ENCODE results near the gene GPR108. TPM values are rescaled to one million over a fixed set of nuclear protein-coding genes. Genes with fewer than 3 reads are reported as not detected.
A peak's percentile ranks its signal among the peaks of the same experiment; 100 is the strongest.

Gene GPR108
- total RNA-seq, 5 donors from 2014 or later (not counting 1 experiment from before 2014, with no cell fraction given) = 51.8 to 83.3 (median 58.4) TPM

DNA sequence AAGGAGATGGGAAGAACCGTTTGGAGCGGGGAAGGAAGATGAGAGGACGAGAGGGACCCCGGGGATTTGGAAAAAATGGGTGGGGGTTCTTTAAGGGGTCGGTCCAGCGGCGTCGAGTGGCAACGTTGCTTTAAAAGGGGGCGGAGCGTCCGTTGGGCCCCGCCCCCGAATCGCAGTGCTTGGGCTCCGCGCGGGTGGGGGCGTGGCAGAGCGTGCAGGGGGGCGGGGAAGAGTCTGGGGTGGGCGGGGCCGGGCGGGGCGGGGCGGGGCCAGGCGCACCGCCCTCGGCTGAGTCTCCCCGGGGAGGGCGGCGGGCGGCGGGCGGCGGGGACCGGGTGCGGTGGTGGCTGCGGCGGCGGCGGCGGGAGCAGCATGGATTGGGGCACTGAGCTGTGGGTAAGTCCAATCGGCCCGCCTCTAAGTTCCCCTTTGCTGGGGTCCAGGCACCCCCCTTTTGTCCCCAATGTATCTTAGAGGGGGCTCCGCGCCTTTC, 2.1 kb upstream of the GPR108 start, which contains the start of gene TRIP10:
TSS of gene TRIP10 (plus strand) at position 291 of the 493 bp plus-strand sequence. CDS start at position 373, 82 bp downstream.
- ATAC-seq (replicated peaks in 1 of 4) (peak; percentile 7 to 31 (median 9)), DNase-seq (peak; percentile 63 to 89 (median 78))
- Histone ChIP-seq H3K4me1 (ENCODE audit: control insufficient read depth in 1 of 2, extremely low read depth in 1 of 2, insufficient read depth in 2 of 2, low read length in 2 of 2) (peaks cover 15 to 51% of the 10 kb centered on the region in 2 experiments), H3K36me3 (ENCODE audit: control insufficient read depth in 2 of 2, extremely low read depth in 1 of 2, insufficient read depth in 1 of 2, low read length in 1 of 2) (peaks cover 0 to 6% of the 10 kb centered on the region in 2 donors), H3K9me3 (no peaks in the 10 kb centered on the region), H3K4me3 (ENCODE audit: control insufficient read depth in 1 of 2, extremely low read depth in 1 of 2, low read length in 1 of 2) (peak within 1 kb of the TSS; percentile 60 to 72), H3K27ac (ENCODE audit: low read length) (peak within 1 kb of the TSS; percentile 79), H3K27me3 (replicated peaks in 1 of 2; ENCODE audit: control insufficient read depth in 2 of 2, extremely low read depth in 1 of 2, insufficient read depth in 2 of 2, low read length in 1 of 2) (peaks cover 0 to 14% of the 10 kb centered on the region in 2 experiments)
- WGBS (ENCODE audit: insufficient coverage) = under 1% methylated on average over 22 of the region's 47 CpGs
- no peaks in the 10 kb centered on the region for H3K9me3 Mint-ChIP-seq
- peak within 1 kb of the TSS; percentile 92 to 93 for H3K27ac Mint-ChIP-seq
- ChIA-PET POLR2A (no interaction called here), CTCF (interaction anchor here in 1 of 2 donors (0.6 to 3.4 kb wide), 3 partner anchors 97 to 124 kb away, joined by 3 to 51 read pairs (median 5); no protein-coding TSS in a partner anchor)
- H3K36me3 Mint-ChIP-seq = peaks cover 5% of the 10 kb centered on the region
- peak within 1 kb of the TSS; percentile 94 to 96 (median 95) for H3K4me3 Mint-ChIP-seq
- H3K4me1 Mint-ChIP-seq = peaks cover 31 to 43% (median 40%) of the 10 kb centered on the region in 3 donors
- H3K27me3 Mint-ChIP-seq = no peaks in the 10 kb centered on the region

DNA sequence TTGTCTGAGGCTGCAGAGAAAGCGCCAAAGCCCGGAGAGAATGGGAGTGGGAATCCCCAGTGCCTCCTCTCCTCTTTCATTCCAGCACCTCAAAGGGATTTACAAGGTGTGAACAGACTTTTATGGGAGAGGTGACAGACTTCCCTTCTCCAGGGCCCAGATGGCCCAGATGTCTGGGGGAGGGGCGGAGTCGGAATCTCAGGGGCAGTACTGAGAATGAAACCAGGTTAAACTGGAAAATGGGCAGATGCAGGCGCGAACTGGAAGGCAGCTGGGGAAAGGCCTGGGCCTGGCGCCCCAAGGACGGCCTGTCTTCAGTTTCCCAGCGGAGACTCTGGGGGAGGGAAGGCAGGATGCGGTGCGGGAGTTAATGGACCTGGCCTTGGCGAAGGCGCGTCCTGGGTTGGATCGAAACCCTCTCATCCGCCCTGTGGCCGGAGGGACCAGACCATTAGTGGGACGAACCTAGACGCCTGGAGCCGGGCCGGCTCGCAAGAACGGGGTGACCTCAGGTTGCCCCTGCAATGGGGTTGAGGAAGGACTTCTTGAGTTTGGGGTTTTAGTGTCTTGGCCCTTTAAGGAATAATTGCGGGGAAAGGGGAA, 1.5 kb upstream of the GPR108 start:
- POLR2A ChIA-PET = no interaction called here
- H3K27me3 ChIP-seq (replicated peaks in 1 of 2; ENCODE audit: control insufficient read depth in 2 of 2, extremely low read depth in 1 of 2, insufficient read depth in 2 of 2, low read length in 1 of 2) = peaks cover 0 to 14% of the 10 kb centered on the region in 2 experiments
- Mint-ChIP-seq H3K36me3 (no peaks in the 10 kb centered on the region), H3K27me3 (no peaks in the 10 kb centered on the region), H3K27ac (peak overlapping the region; percentile 92 to 93), H3K4me1 (peaks cover 31 to 41% (median 35%) of the 10 kb centered on the region in 3 donors), H3K4me3 (peak overlapping the region; percentile 94 to 96 (median 95)), H3K9me3 (no peaks in the 10 kb centered on the region)
- peak overlapping the region; percentile 51 to 72 for H3K4me3 ChIP-seq (ENCODE audit: control insufficient read depth in 1 of 2, extremely low read depth in 1 of 2, low read length in 1 of 2)
- WGBS (ENCODE audit: insufficient coverage) = 18% methylated on average over 20 of the region's 24 CpGs
- CTCF ChIA-PET = interaction anchor here in 1 of 2 donors (0.5 to 3.4 kb wide), 7 partner anchors 30 to 205 kb away, joined by 3 to 51 read pairs (median 4); partner anchors contain the start of gene SH2D3A
- no peaks in the 10 kb centered on the region for H3K9me3 ChIP-seq
- DNase-seq (peak in 5 of 35 experiments; percentile 11 to 18 (median 15)), ATAC-seq (replicated peaks in 1 of 4) (no peak)
- peak overlapping the region; percentile 79 for H3K27ac ChIP-seq (ENCODE audit: low read length)
- H3K36me3 ChIP-seq (ENCODE audit: control insufficient read depth in 2 of 2, extremely low read depth in 1 of 2, insufficient read depth in 1 of 2, low read length in 1 of 2) = peaks cover 0 to 8% of the 10 kb centered on the region in 2 donors
- H3K4me1 ChIP-seq (ENCODE audit: control insufficient read depth in 1 of 2, extremely low read depth in 1 of 2, insufficient read depth in 2 of 2, low read length in 2 of 2) = peaks cover 15 to 51% of the 10 kb centered on the region in 2 experiments

DNA sequence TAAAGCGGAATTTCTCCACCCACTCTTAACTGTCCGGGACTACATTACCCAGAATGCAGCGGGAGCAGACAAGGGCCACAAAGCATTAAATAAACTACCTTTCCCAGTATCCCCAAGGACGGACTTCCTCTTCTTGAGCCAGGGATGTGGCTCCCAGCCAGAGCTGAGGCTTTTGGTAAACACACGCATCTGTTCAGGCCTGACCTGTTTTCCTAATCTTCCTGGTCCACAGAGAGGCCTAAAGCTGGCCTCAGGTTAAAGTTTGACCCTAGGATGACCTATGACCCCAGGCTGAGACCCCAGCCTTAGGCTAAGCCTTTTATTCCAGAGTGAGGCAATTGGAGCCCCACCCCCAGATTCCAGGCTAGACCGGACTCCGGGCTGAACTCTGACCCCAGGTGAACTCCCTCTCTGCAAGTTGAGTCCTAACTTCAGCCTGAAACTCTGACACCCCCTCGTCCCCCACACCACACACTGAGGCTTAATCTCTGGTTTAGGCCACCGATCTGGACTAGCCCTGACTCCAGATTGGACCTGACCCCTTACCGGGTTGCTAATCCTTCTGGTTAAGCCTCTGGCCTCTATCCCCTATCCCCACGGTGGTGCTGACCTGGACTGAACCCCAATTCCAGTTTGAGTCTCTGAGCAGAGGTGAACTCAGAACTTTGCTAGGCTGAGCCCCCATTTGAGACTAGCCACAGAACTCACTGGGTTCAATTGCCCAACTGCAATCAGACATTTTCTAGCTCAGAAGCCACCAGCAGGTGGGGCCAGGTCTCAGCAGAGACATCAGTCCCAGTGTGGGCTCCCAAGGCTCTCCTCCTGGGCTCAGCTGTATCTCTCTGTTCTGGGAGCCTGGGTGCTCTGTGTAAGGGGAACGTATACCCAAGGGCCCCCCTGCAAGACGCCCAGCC, 750 bp upstream of the GPR108 start:
- Mint-ChIP-seq H3K27ac (peak overlapping the region; percentile 92 to 93), H3K27me3 (no peaks in the 10 kb centered on the region), H3K9me3 (no peaks in the 10 kb centered on the region), H3K4me1 (peaks cover 31 to 41% (median 35%) of the 10 kb centered on the region in 3 donors), H3K4me3 (peak overlapping the region; percentile 94 to 96 (median 95)), H3K36me3 (no peaks in the 10 kb centered on the region)
- ChIA-PET POLR2A (interaction anchor here (0.6 to 1.4 kb wide), 2 partner anchors 30 to 125 kb away, joined by 5 to 7 read pairs; no protein-coding TSS in a partner anchor), CTCF (interaction anchor here (0.5 to 3.4 kb wide), 16 partner anchors 16 to 785 kb away, joined by 3 to 51 read pairs (median 4); partner anchors contain the start of genes SH2D3A (in 1 of the 2) and VAV1 (in 1 of the 2))
- Histone ChIP-seq H3K4me3 (ENCODE audit: control insufficient read depth in 1 of 2, extremely low read depth in 1 of 2, low read length in 1 of 2) (peak overlapping the region; percentile 51 to 72), H3K36me3 (ENCODE audit: control insufficient read depth in 2 of 2, extremely low read depth in 1 of 2, insufficient read depth in 1 of 2, low read length in 1 of 2) (peaks cover 6 to 12% of the 10 kb centered on the region in 2 donors), H3K9me3 (no peaks in the 10 kb centered on the region), H3K27me3 (replicated peaks in 1 of 2; ENCODE audit: control insufficient read depth in 2 of 2, extremely low read depth in 1 of 2, insufficient read depth in 2 of 2, low read length in 1 of 2) (peaks cover 0 to 14% of the 10 kb centered on the region in 2 experiments), H3K27ac (ENCODE audit: low read length) (peak overlapping the region; percentile 79), H3K4me1 (ENCODE audit: control insufficient read depth in 1 of 2, extremely low read depth in 1 of 2, insufficient read depth in 2 of 2, low read length in 2 of 2) (peaks cover 15 to 51% of the 10 kb centered on the region in 2 experiments)
- ATAC-seq (replicated peaks in 1 of 4) (peak in 3 of 4 experiments; percentile 7 to 11 (median 7)), DNase-seq (peak; percentile 48 to 86 (median 70))
- WGBS (ENCODE audit: insufficient coverage) = 19% methylated on average over 11 of the region's 13 CpGs

DNA sequence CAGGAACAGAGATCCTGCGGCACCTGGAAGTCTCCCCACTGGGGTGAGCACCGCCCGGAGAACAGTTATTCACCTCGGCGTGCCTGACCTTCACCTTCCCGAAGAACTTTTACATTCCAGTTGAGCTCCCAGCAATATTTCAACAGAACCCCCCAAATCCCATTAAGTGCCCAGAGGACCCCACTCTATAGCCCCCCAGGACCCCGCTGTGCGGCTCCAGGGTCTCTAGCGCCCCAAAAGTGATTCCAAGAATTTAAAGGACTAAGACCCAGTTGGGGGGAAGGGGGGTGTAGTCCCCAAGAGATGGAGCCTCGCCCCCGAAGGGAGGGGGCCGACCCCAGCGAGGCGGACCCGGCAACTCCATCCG, 480 bp downstream of the GPR108 start:
- peaks cover 7% of the 10 kb centered on the region for H3K36me3 Mint-ChIP-seq
- H3K9me3 Mint-ChIP-seq = no peaks in the 10 kb centered on the region
- peaks cover 0 to 14% of the 10 kb centered on the region in 2 experiments for H3K27me3 ChIP-seq (replicated peaks in 1 of 2; ENCODE audit: control insufficient read depth in 2 of 2, extremely low read depth in 1 of 2, insufficient read depth in 2 of 2, low read length in 1 of 2)
- no peaks in the 10 kb centered on the region for H3K9me3 ChIP-seq
- H3K27ac ChIP-seq (ENCODE audit: low read length) = peak overlapping the region; percentile 88
- ChIA-PET CTCF (interaction anchor here (0.5 to 3.4 kb wide), 12 partner anchors 15 to 365 kb away, joined by 3 to 51 read pairs (median 6); partner anchors contain the start of genes SH2D3A (in 1 of the 2) and VAV1 (in 1 of the 2)), POLR2A (interaction anchor here in 1 of 2 donors (0.6 to 1.4 kb wide), 2 partner anchors 8 to 31 kb away, joined by 3 to 7 read pairs; no protein-coding TSS in a partner anchor)
- H3K27ac Mint-ChIP-seq = peak overlapping the region; percentile 94
- 1% methylated on average over 11 of the region's 16 CpGs for WGBS (ENCODE audit: insufficient coverage)
- peak in 1 of 4 experiments; percentile 0 for ATAC-seq (replicated peaks in 1 of 4)
- H3K4me3 ChIP-seq (ENCODE audit: control insufficient read depth in 1 of 2, extremely low read depth in 1 of 2, low read length in 1 of 2) = peak overlapping the region; percentile 67 to 88
- peaks cover 15 to 51% of the 10 kb centered on the region in 2 experiments for H3K4me1 ChIP-seq (ENCODE audit: control insufficient read depth in 1 of 2, extremely low read depth in 1 of 2, insufficient read depth in 2 of 2, low read length in 2 of 2)
- peak overlapping the region; percentile 94 to 96 (median 95) for H3K4me3 Mint-ChIP-seq
- peak in 2 of 35 experiments; percentile 13 to 27 for DNase-seq
- H3K36me3 ChIP-seq (ENCODE audit: control insufficient read depth in 2 of 2, extremely low read depth in 1 of 2, insufficient read depth in 1 of 2, low read length in 1 of 2) = peaks cover 12 to 25% of the 10 kb centered on the region in 2 donors
- peaks cover 31 to 41% (median 35%) of the 10 kb centered on the region in 3 donors for H3K4me1 Mint-ChIP-seq
- no peaks in the 10 kb centered on the region for H3K27me3 Mint-ChIP-seq

DNA sequence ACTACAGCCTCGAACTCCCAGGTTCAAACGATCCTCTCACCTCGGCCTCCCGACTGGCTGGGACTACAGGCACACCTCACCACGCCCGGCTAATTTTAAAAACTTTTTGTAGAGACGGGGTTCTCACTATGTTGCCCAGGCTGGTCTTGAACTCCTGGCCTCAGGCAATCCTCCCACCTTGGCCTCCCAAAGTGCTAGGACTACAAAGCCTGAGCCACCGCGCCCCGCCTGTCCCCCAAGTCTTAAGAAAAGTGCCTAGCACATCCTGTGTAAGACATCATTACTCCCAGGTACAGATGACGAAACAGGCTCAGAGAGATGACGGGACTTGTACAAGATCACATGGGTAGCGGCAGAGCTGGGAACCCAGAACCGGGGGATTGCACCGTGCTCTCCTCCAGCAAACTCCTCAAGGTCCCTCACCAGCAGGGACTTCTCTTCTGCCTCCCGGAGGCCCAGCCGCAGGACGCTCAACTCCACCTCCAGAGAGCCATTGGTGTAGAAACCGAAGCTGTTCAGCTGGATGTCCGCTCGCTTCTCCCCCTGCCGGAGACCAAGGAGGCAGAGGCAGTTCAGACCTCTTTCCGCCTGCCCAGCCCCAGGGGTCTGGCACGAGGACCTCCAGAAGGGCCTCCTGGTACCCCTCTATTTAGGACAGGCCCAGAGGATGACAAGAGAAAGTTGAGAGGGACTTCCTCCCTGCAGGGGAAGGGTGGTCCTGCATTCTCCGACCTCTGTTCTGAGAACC, 1.0 kb downstream of the GPR108 start:
- peaks cover 12 to 28% of the 10 kb centered on the region in 2 donors for H3K36me3 ChIP-seq (ENCODE audit: control insufficient read depth in 2 of 2, extremely low read depth in 1 of 2, insufficient read depth in 1 of 2, low read length in 1 of 2)
- peaks cover 0 to 14% of the 10 kb centered on the region in 2 experiments for H3K27me3 ChIP-seq (replicated peaks in 1 of 2; ENCODE audit: control insufficient read depth in 2 of 2, extremely low read depth in 1 of 2, insufficient read depth in 2 of 2, low read length in 1 of 2)
- peaks cover 15 to 51% of the 10 kb centered on the region in 2 experiments for H3K4me1 ChIP-seq (ENCODE audit: control insufficient read depth in 1 of 2, extremely low read depth in 1 of 2, insufficient read depth in 2 of 2, low read length in 2 of 2)
- H3K27ac ChIP-seq (ENCODE audit: low read length) = peak overlapping the region; percentile 88
- WGBS (ENCODE audit: insufficient coverage) = 23% methylated on average over 23 of the region's 25 CpGs
- Mint-ChIP-seq H3K27me3 (no peaks in the 10 kb centered on the region), H3K27ac (peak overlapping the region; percentile 94), H3K4me1 (peaks cover 29 to 37% (median 35%) of the 10 kb centered on the region in 3 donors), H3K36me3 (peaks cover 7% of the 10 kb centered on the region), H3K4me3 (peak overlapping the region; percentile 94 to 96 (median 95)), H3K9me3 (no peaks in the 10 kb centered on the region)
- peak; percentile 40 to 86 (median 57) for DNase-seq
- POLR2A ChIA-PET = interaction anchor here in 1 of 2 donors (0.6 kb wide), 1 partner anchor 81 kb away, joined by 14 read pairs; no protein-coding TSS in a partner anchor
- CTCF ChIA-PET = interaction anchor here (0.5 to 3.4 kb wide), 8 partner anchors 32 to 220 kb away, joined by 3 to 51 read pairs (median 6); no protein-coding TSS in a partner anchor
- peak overlapping the region; percentile 67 to 88 for H3K4me3 ChIP-seq (ENCODE audit: control insufficient read depth in 1 of 2, extremely low read depth in 1 of 2, low read length in 1 of 2)
- peak in 2 of 4 experiments; percentile 8 to 17 for ATAC-seq (replicated peaks in 1 of 4)
- no peaks in the 10 kb centered on the region for H3K9me3 ChIP-seq
